Loucy (cell line): Measurements from ENCODE around the gene ZMYND8.

ENCODE experiments used
- EZH2phosphoT487 ChIP-seq: fragments of 200-600 bp; IDR thresholded peaks from 2 replicates; pipeline ENCODE4 v1.6.1; 2018; ENCODE audit warnings: antibody characterized with exemption, mild to moderate bottlenecking, moderate library complexity, borderline replicate concordance
- TF ChIP-seq, protein P1 (sequence below): fragments of 200-600 bp; sonication (generic); conservative IDR thresholded peaks from 2 replicates; pipeline ENCODE4 v1.5.1; 2014; ENCODE audit warnings: mild to moderate bottlenecking, antibody characterized with exemption, low read length

DNA sequence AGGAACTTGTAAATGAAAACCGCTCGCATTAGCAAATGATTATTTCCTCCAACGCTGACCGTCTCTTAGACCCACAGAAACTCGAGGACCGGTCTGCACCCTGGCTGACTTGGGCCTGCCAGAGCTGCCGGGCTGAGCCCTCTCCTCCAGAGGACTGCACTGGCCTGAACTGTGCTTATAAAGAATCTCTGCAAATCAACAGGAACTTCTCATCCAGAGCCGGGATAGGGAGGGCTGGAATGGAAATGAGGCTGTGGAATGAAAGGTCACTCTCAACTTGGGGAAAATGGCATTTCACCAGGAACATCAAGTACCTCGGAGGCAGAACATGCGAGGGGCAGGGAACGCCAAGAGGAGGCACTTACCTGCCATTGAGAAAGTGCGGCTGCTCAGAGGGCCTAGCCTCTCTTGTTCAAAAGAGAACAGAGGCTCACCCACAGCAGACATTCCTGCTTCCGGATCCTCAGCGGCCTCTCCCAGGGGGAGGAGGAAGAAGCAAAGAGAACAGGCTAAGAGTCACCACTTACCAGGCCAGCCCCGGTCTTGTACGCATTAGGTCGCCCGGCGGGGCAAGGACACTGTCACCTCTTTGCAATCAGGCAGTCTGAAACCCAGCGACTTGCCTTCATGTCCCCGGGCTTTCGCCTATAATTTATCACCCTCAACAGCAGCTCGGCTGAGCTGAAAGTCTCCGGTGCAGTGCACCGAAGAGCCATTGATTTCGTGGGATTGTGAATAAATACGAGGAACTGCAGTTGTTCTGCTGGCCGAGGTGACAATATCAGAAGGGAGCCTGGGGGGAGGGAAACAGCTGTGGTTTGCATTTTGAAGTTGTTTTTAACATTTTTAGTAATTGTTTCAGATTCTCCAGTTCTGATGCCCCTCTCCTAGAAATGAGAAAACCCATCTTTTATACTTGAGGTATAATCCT is 37.6 kb downstream of the ZMYND8 start:
- TF ChIP-seq, protein P1, sequence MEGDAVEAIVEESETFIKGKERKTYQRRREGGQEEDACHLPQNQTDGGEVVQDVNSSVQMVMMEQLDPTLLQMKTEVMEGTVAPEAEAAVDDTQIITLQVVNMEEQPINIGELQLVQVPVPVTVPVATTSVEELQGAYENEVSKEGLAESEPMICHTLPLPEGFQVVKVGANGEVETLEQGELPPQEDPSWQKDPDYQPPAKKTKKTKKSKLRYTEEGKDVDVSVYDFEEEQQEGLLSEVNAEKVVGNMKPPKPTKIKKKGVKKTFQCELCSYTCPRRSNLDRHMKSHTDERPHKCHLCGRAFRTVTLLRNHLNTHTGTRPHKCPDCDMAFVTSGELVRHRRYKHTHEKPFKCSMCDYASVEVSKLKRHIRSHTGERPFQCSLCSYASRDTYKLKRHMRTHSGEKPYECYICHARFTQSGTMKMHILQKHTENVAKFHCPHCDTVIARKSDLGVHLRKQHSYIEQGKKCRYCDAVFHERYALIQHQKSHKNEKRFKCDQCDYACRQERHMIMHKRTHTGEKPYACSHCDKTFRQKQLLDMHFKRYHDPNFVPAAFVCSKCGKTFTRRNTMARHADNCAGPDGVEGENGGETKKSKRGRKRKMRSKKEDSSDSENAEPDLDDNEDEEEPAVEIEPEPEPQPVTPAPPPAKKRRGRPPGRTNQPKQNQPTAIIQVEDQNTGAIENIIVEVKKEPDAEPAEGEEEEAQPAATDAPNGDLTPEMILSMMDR, result no peak
- TF ChIP-seq EZH2phosphoT487, result no peak
